K562 (cell line): ENCODE results near the gene IGFBP4. TPM values are rescaled to one million over a fixed set of nuclear protein-coding genes. Genes with fewer than 3 reads are reported as not detected.
A peak's percentile ranks its signal among the peaks of the same experiment; 100 is the strongest.

Experiments used
- ATF3 ChIP-seq, 2 experiments: fragments of 450-650 bp in 1 of 2; sonication (generic) in 1 of 2; formaldehyde crosslinking in 1 of 2; IDR thresholded peaks in 1 of 2; conservative IDR thresholded peaks in 1 of 2; 2 replicates each; pipeline versions ENCODE4 v1.6.1 to v1.8.1; 2016 to 2023; ENCODE audit warnings: mild to moderate bottlenecking in 2 of 2, moderate library complexity in 2 of 2, inconsistent platforms in 1 of 2, missing genetic modification reagents in 1 of 2
- BCOR ChIP-seq: fragments of 450-650 bp; IDR thresholded peaks from 2 replicates; pipeline ENCODE4 v1.6.1; 2016
- BRF1 ChIP-seq: IDR thresholded peaks from 3 replicates; pipeline ENCODE4 v1.6.1; 2011; ENCODE audit warnings: borderline replicate concordance, mild to moderate bottlenecking; ENCODE audit not compliant: insufficient read length; ENCODE audit errors: extremely low read depth
- SUPT5H ChIP-seq: fragments of 450-650 bp; IDR thresholded peaks from 2 replicates; pipeline ENCODE4 v1.6.1; 2016
- ZFP36 ChIP-seq: fragments of 150-350 bp; IDR thresholded peaks from 2 replicates; pipeline ENCODE4 v1.6.1; 2018; ENCODE audit warnings: low read length, low read depth; ENCODE audit not compliant: partially characterized antibody
- ZNF140 ChIP-seq: fragments of 250-450 bp; sonication (Bioruptor Pico); IDR thresholded peaks from 2 replicates; pipeline ENCODE4 v1.8.0; 2021; ENCODE audit warnings: moderate library complexity, mild to moderate bottlenecking, inconsistent platforms
- ZNF316 ChIP-seq: fragments of 450-650 bp; IDR thresholded peaks from 2 replicates; pipeline ENCODE4 v1.6.1; 2016
- ZNF41 ChIP-seq: fragments of 250-450 bp; sonication (Bioruptor Pico); conservative IDR thresholded peaks from 2 replicates; pipeline ENCODE4 v1.4.0; 2020; ENCODE audit warnings: mild to moderate bottlenecking
- ZNF584 ChIP-seq: fragments of 200-800 bp; sonication (Bioruptor generic); IDR thresholded peaks from 2 replicates; pipeline ENCODE4 v1.6.1; 2016; ENCODE audit warnings: low read depth, mild to moderate bottlenecking, missing genetic modification characterization, missing compliant biosample characterization
- ZNF668 ChIP-seq: fragments of 250-450 bp; sonication (Bioruptor Pico); IDR thresholded peaks from 2 replicates; pipeline ENCODE4 v1.8.0; 2022; ENCODE audit warnings: mild to moderate bottlenecking, inconsistent platforms
- ZNF785 ChIP-seq: fragments of 250-450 bp; sonication (Bioruptor Pico); IDR thresholded peaks from 2 replicates; pipeline ENCODE4 v1.4.0; 2020; ENCODE audit warnings: mild to moderate bottlenecking
- polyA plus RNA-seq, 8 experiments: library from polyadenylated mRNA; depleted of rRNA in 4 of 8; stranded (reverse) in 5 of 8; unstranded in 3 of 8; fragments of >200 nt; fragmentation: Nextera tagmentation in 2 of 8; fragmentation: Illumina TruSeq in 1 of 8; extraction: Ambion mirVana in 2 of 8; extraction: Trizol in 1 of 8; gene quantifications; 2 replicates each; pipeline versions ENCODE4 v1.2.1 to v1.2.3, GENCODE V29; 2011 to 2014; ENCODE audit warnings: inconsistent platforms in 1 of 8, missing spikeins in 1 of 8
- total RNA-seq, 7 experiments: library from RNA; depleted of rRNA in 6 of 7; stranded (reverse); fragments of >200 nt in 6 of 7; fragmentation: Illumina TruSeq in 2 of 7; extraction: Trizol in 2 of 7; gene quantifications; 2 replicates each; pipeline versions ENCODE4 v1.2.1 to v1.2.3, GENCODE V29; 2011 to 2021; ENCODE audit warnings: low replicate concordance in 1 of 7

The IGFBP4 gene
- total and polyA plus RNA-seq, 9 of the 15 experiments (the other 6 are each of a cell fraction or from before 2014, with no cell fraction given), result 8.8 to 99.8 (median 18.6) TPM

- TF ChIP-seq ZNF785 (CRISPR knock-in tag) (no peak), ZNF668 (no peak), ZFP36 (peak; percentile 81), ZNF41 (CRISPR knock-in tag) (no peak), ZNF316 (no peak), SUPT5H (no peak), ATF3 (IDR thresholded peaks at IDR 0.05) (no peak), ATF3 (CRISPR knock-in tag; conservative IDR thresholded peaks at IDR 0.05) (no peak), ZNF140 (CRISPR knock-in tag) (no peak), ZNF584 (CRISPR knock-in tag) (no peak), BRF1 (no peak), BCOR (peak; percentile 58)
- TF ChIP-seq, all 486 proteins: peak for 5
Measured at GRCh38 chr17:40496634-40497420, 53.6 kb downstream of the IGFBP4 start (continued).
